HK-2 (cell line): ENCODE measurements around the gene ZNF74.
"Not testable (repeated sequence)": the region's sequence is repeated elsewhere in the genome, so short reads cannot be mapped to it uniquely, and the experiment has no call there.

ENCODE experiments used
- DNase-seq: peaks from one replicate; pipeline ENCODE4 v3.0.0-alpha.2; 2018; ENCODE audit not compliant: unreplicated experiment

ZNF74 gene

GRCh38 chr22:20400606-20401375 is 6.8 kb downstream of the ZNF74 start:
- DNase-seq, result no peak

GRCh38 chr22:20401376-20402014 is 7.5 kb downstream of the ZNF74 start:
- DNase-seq, result no peak

GRCh38 chr22:20402960-20403778 is 9.2 kb downstream of the ZNF74 start:
- DNase-seq, result no peak

- no peak for DNase-seq
Measured at GRCh38 chr22:20403779-20404140, 9.8 kb downstream of the ZNF74 start.

GRCh38 chr22:20404881-20405280 is 10.9 kb downstream of the ZNF74 start:
- no peak for DNase-seq

- DNase-seq, result no peak
Measured at GRCh38 chr22:20405291-20405930, 11.5 kb downstream of the ZNF74 start.

GRCh38 chr22:20405931-20406685 is 12.2 kb downstream of the ZNF74 start:
- no peak for DNase-seq

- no peak for DNase-seq
Measured at GRCh38 chr22:20406686-20407408, 12.9 kb downstream of the ZNF74 start.

GRCh38 chr22:20407829-20408228 is 13.9 kb downstream of the ZNF74 start:
- no peak for DNase-seq

GRCh38 chr22:20408891-20409290 is 14.9 kb downstream of the ZNF74 start:
- no peak for DNase-seq

- DNase-seq, result not testable (repeated sequence)
Measured at GRCh38 chr22:20409385-20409784, 15.4 kb downstream of the ZNF74 start.

GRCh38 chr22:20412474-20413216 is 18.7 kb downstream of the ZNF74 start:
- DNase-seq, result no peak

GRCh38 chr22:20413217-20414058 is 19.5 kb downstream of the ZNF74 start:
- DNase-seq, result no peak

GRCh38 chr22:20414059-20414440 is 20.1 kb downstream of the ZNF74 start:
- no peak for DNase-seq

- DNase-seq, result no peak
Measured at GRCh38 chr22:20414450-20414849, 20.5 kb downstream of the ZNF74 start.

- DNase-seq, result not testable (repeated sequence)
Measured at GRCh38 chr22:20415241-20415640, 21.3 kb downstream of the ZNF74 start.

GRCh38 chr22:20415699-20416098 is 21.7 kb downstream of the ZNF74 start:
- DNase-seq, result not testable (repeated sequence)

GRCh38 chr22:20418211-20418788 is 24.3 kb downstream of the ZNF74 start:
- DNase-seq, result peak; percentile 75

GRCh38 chr22:20419664-20419951 is 25.7 kb downstream of the ZNF74 start:
- DNase-seq, result no peak
